IMR-90 (cell line): Measurements from ENCODE around the gene GLIS1. TPM values are rescaled to one million over a fixed set of nuclear protein-coding genes. Genes with fewer than 3 reads are reported as not detected.

Experiments
- ATAC-seq: fragments of 200-7000 bp; cut with Tn5 transposase; 2 replicates; pipeline ENCODE4 v1.9.1; 2020; ENCODE audit warnings: low read depth, mild to moderate bottlenecking, moderate library complexity
- BruUV-seq: library from RNA; stranded (reverse); fragments of 400-500 nt; replicated peaks from 2 replicates; lab custom pipeline; 2021; lab: Mats Ljungman, UMichigan
- CTCF ChIA-PET: fragments of 300-600 bp; formaldehyde crosslinking; extraction: SDS; loops from one replicate; lab custom pipeline; 2021; ENCODE audit warnings: antibody characterized with exemption; lab: Yijun Ruan, JAX
- POLR2A ChIA-PET: fragments of 300-600 bp; sonication (Branson Sonifier 250); formaldehyde crosslinking; loops from one replicate; lab custom pipeline; 2022; ENCODE audit warnings: antibody characterized with exemption; ENCODE audit not compliant: unreplicated experiment; lab: Charles Lee
- DNase-seq: peaks from one replicate; pipeline ENCODE4 v3.0.0; 2013
- H2AFZ ChIP-seq: replicated peaks from 2 replicates; pipeline ENCODE3; 2013; ENCODE audit warnings: low read length, mild to moderate bottlenecking; ENCODE audit not compliant: poor library complexity
- H2AK5ac ChIP-seq: 2 replicates; pipeline ENCODE4 v1.6.1; 2013; ENCODE audit warnings: low read depth, low read length, inconsistent platforms
- H2AK9ac ChIP-seq: replicated peaks from 2 replicates; pipeline ENCODE3; 2013; ENCODE audit warnings: mild to moderate bottlenecking, low read depth, low read length, moderate library complexity; ENCODE audit not compliant: poor library complexity
- H2BK120ac ChIP-seq: 2 replicates; pipeline ENCODE4 v1.6.1; 2013; ENCODE audit warnings: low read depth, low read length, inconsistent platforms
- H2BK15ac ChIP-seq: 3 replicates; pipeline ENCODE4 v1.6.1; 2013; ENCODE audit warnings: low read depth, low read length, inconsistent platforms
- H2BK20ac ChIP-seq: 2 replicates; pipeline ENCODE4 v1.6.1; 2013; ENCODE audit warnings: low read depth, mild to moderate bottlenecking, inconsistent platforms, low read length, moderate library complexity
- H2BK5ac ChIP-seq: 2 replicates; pipeline ENCODE4 v1.6.1; 2013; ENCODE audit warnings: mild to moderate bottlenecking, low read depth, low read length, inconsistent platforms; ENCODE audit not compliant: poor library complexity, severe bottlenecking
- H3K14ac ChIP-seq: replicated peaks from 2 replicates; pipeline ENCODE4 v1.6.1; 2013; ENCODE audit warnings: low read depth, low read length, inconsistent platforms
- H3K18ac ChIP-seq: 2 replicates; pipeline ENCODE4 v1.6.1; 2013; ENCODE audit warnings: low read depth, low read length, control low read depth
- H3K23ac ChIP-seq: 2 replicates; pipeline ENCODE4 v1.6.1; 2013; ENCODE audit warnings: low read depth, low read length, inconsistent platforms
- H3K27ac ChIP-seq: 2 replicates; pipeline ENCODE4 v1.5.1; 2013; ENCODE audit warnings: mild to moderate bottlenecking, control low read depth, low read length; ENCODE audit not compliant: insufficient read depth
- H3K27me3 ChIP-seq: 2 replicates; pipeline ENCODE4 v1.6.1; 2013; ENCODE audit warnings: low read length; ENCODE audit not compliant: control insufficient read depth, insufficient read depth
- H3K36me3 ChIP-seq: 2 replicates; pipeline ENCODE4 v1.6.1; 2013; ENCODE audit warnings: low read length, mixed read lengths; ENCODE audit not compliant: control insufficient read depth, insufficient read depth
- H3K4ac ChIP-seq: 2 replicates; pipeline ENCODE4 v1.6.1; 2013; ENCODE audit warnings: low read depth, low read length, inconsistent platforms
- H3K4me1 ChIP-seq: 2 replicates; pipeline ENCODE4 v1.6.1; 2013; ENCODE audit warnings: low read length, mixed read lengths; ENCODE audit not compliant: control insufficient read depth, insufficient read depth
- H3K4me2 ChIP-seq: 2 replicates; pipeline ENCODE4 v1.6.1; 2013; ENCODE audit warnings: low read depth, mild to moderate bottlenecking, control low read depth, low read length, moderate library complexity
- H3K4me3 ChIP-seq: 2 replicates; pipeline ENCODE4 v1.5.1; 2013; ENCODE audit warnings: low read depth, mild to moderate bottlenecking, control low read depth, low read length, moderate library complexity; ENCODE audit not compliant: insufficient read depth
- H3K56ac ChIP-seq: 2 replicates; pipeline ENCODE4 v1.6.1; 2013; ENCODE audit warnings: low read length, inconsistent platforms; ENCODE audit not compliant: insufficient read depth; ENCODE audit errors: extremely low read depth
- H3K79me1 ChIP-seq, 2 experiments: 2 replicates each; pipeline ENCODE4 v1.6.1; 2013; ENCODE audit warnings: low read length in 2 of 2, inconsistent platforms in 1 of 2, low read depth in 1 of 2
- H3K9ac ChIP-seq: 2 replicates; pipeline ENCODE4 v1.6.1; 2013; ENCODE audit warnings: low read depth, low read length, control low read depth
- H3K9me1 ChIP-seq: 2 replicates; pipeline ENCODE4 v1.6.1; 2013; ENCODE audit warnings: low read length, inconsistent platforms; ENCODE audit not compliant: insufficient read depth
- H3K9me3 ChIP-seq: 2 replicates; pipeline ENCODE4 v1.6.1; 2013; ENCODE audit warnings: low read length; ENCODE audit not compliant: control insufficient read depth, insufficient read depth
- H4K20me1 ChIP-seq: 2 replicates; pipeline ENCODE4 v1.6.1; 2013; ENCODE audit warnings: low read length, inconsistent platforms; ENCODE audit not compliant: insufficient read depth
- H4K5ac ChIP-seq: 2 replicates; pipeline ENCODE4 v1.6.1; 2013; ENCODE audit warnings: mild to moderate bottlenecking, low read depth, low read length, control low read depth
- H4K8ac ChIP-seq, 2 experiments: 2 replicates each; pipeline ENCODE4 v1.6.1; 2013; ENCODE audit warnings: low read depth in 2 of 2, low read length in 2 of 2, control low read depth in 1 of 2, inconsistent platforms in 1 of 2
- H4K91ac ChIP-seq: 2 replicates; pipeline ENCODE4 v1.6.1; 2013; ENCODE audit warnings: low read depth, low read length, inconsistent platforms; ENCODE audit not compliant: insufficient read depth
- BHLHE40 ChIP-seq: fragments of 150-350 bp; IDR thresholded peaks from 2 replicates; pipeline ENCODE4 v1.6.1; 2016; ENCODE audit warnings: mild to moderate bottlenecking, low read depth, low read length
- CEBPB ChIP-seq: IDR thresholded peaks from 2 replicates; pipeline ENCODE4 v1.6.1; 2012; ENCODE audit warnings: low read depth, low read length, improper control_type of control experiment
- CHD1 ChIP-seq: IDR thresholded peaks from 2 replicates; pipeline ENCODE4 v1.6.1; 2012; ENCODE audit warnings: low read depth, low read length, improper control_type of control experiment
- CTCF ChIP-seq: conservative IDR thresholded peaks from 2 replicates; pipeline ENCODE4 v1.5.1; 2012; ENCODE audit warnings: mild to moderate bottlenecking, low read depth, low read length, improper control_type of control experiment
- ELK1 ChIP-seq: fragments of 150-350 bp; IDR thresholded peaks from 2 replicates; pipeline ENCODE4 v1.6.1; 2016; ENCODE audit warnings: low read depth, mild to moderate bottlenecking, low read length, moderate library complexity, borderline replicate concordance
- FOS ChIP-seq: fragments of 150-350 bp; IDR thresholded peaks from 2 replicates; pipeline ENCODE4 v1.6.1; 2016; ENCODE audit warnings: low read depth, low read length
- MAFK ChIP-seq: IDR thresholded peaks from 2 replicates; pipeline ENCODE4 v1.6.1; 2012; ENCODE audit warnings: low read depth, low read length, improper control_type of control experiment
- MAZ ChIP-seq: IDR thresholded peaks from 2 replicates; pipeline ENCODE4 v1.6.1; 2012; ENCODE audit warnings: low read depth, mild to moderate bottlenecking, low read length, improper control_type of control experiment, moderate library complexity, borderline replicate concordance
- MXI1 ChIP-seq: IDR thresholded peaks from 2 replicates; pipeline ENCODE4 v1.6.1; 2012; ENCODE audit warnings: low read depth, mild to moderate bottlenecking, low read length, moderate library complexity, borderline replicate concordance
- NFE2L2 ChIP-seq: fragments of 150-350 bp; IDR thresholded peaks from 2 replicates; pipeline ENCODE4 v1.6.1; 2016; ENCODE audit warnings: low read depth, mild to moderate bottlenecking, low read length
- POLR2A ChIP-seq: IDR thresholded peaks from 2 replicates; pipeline ENCODE4 v1.6.1; 2012; ENCODE audit warnings: mild to moderate bottlenecking, low read depth, low read length
- RAD21 ChIP-seq: IDR thresholded peaks from 2 replicates; pipeline ENCODE4 v1.6.1; 2012; ENCODE audit warnings: low read length, improper control_type of control experiment
- RCOR1 ChIP-seq: IDR thresholded peaks from 2 replicates; pipeline ENCODE4 v1.6.1; 2012; ENCODE audit warnings: mild to moderate bottlenecking, low read length, improper control_type of control experiment; ENCODE audit not compliant: insufficient replicate concordance
- RFX5 ChIP-seq: IDR thresholded peaks from 2 replicates; pipeline ENCODE4 v1.8.0; 2012; ENCODE audit warnings: low read depth, mild to moderate bottlenecking, low read length, moderate library complexity
- SMC3 ChIP-seq: fragments of 150-350 bp; IDR thresholded peaks from 2 replicates; pipeline ENCODE4 v1.6.1; 2016; ENCODE audit warnings: low read depth, mild to moderate bottlenecking, antibody characterized with exemption, low read length, moderate library complexity
- USF2 ChIP-seq: fragments of 150-350 bp; IDR thresholded peaks from 2 replicates; pipeline ENCODE4 v1.6.1; 2017; ENCODE audit warnings: mild to moderate bottlenecking, antibody characterized with exemption, low read length, low read depth
- WGBS, 2 experiments: methylation state at CpG; one replicate each; pipeline versions ENCODE4 v1.1.5 to v1.1.7; 2013; ENCODE audit warnings: missing lambda C conversion rate in 2 of 2; ENCODE audit not compliant: insufficient read length in 1 of 2; ENCODE audit errors: extremely low coverage in 2 of 2; 5-methylcytosine and 5-hydroxymethylcytosine counted together
- dilution Hi-C: fragments of 300-500 bp; cut with HindIII; formaldehyde crosslinking; loops from one replicate; pipeline ENCODE4 v1.14.3; 2018; ENCODE audit warnings: low sequenced_read_pairs; ENCODE audit not compliant: unreplicated experiment
- in situ Hi-C: fragments of 300-500 bp; cut with MboI; formaldehyde crosslinking; loops from 3 replicates; pipeline ENCODE4 v1.14.3; 2019; ENCODE audit warnings: low sequenced_read_pairs, inconsistent platforms, mixed read lengths
- intact Hi-C: fragments of 100-400 bp; cut with micrococcal nuclease; formaldehyde crosslinking; loops from 2 replicates; pipeline ENCODE4 v1.10.0; 2022
- polyA plus RNA-seq, 3 experiments: library from polyadenylated mRNA; depleted of rRNA; stranded (reverse); fragments of >200 nt; gene quantifications; 2 replicates each; pipeline ENCODE4 v1.2.3, GENCODE V29; 2012; ENCODE audit warnings: low replicate concordance in 1 of 3
- total RNA-seq: library from RNA; depleted of rRNA; stranded (reverse); fragments of >200 nt; gene quantifications from 2 replicates; pipeline ENCODE4 v1.2.3, GENCODE V29; 2012

Gene GLIS1
- total and polyA plus RNA-seq, 2 of the 4 experiments (the other 2 are of a cell fraction): 0.18 to 2.3 TPM

- Histone ChIP-seq H3K9ac (no peak overlapping the region), H2AK9ac (no peak overlapping the region), H4K20me1 (peaks cover 17% of the 10 kb centered on the region; the same call in 1 of the 2 replicates), H4K8ac (no peak overlapping the region), H3K27ac (no peak overlapping the region), H3K4me1 (no peaks in the 10 kb centered on the region), H3K18ac (no peak overlapping the region), H2AK5ac (no peak overlapping the region), H2BK15ac (no peak overlapping the region), H2AFZ (no peak overlapping the region), H3K4ac (no peak overlapping the region), H3K9me3 (no peaks in the 10 kb centered on the region), H4K91ac (no peak overlapping the region), H3K79me1 (0 out of 4 replicates have a peak, but pooled peaks cover 0 to under 1% of the 10 kb centered on the region in 2 experiments), H3K9me1 (0 out of 2 replicates have a peak, but pooled peaks cover 7% of the 10 kb centered on the region), H2BK120ac (no peak overlapping the region), H3K23ac (no peak overlapping the region), H3K56ac (no peak overlapping the region), H3K36me3 (no peaks in the 10 kb centered on the region; the same call in 1 of the 2 replicates), H4K5ac (no peak overlapping the region), H2BK5ac (no peak overlapping the region), H2BK20ac (no peak overlapping the region), H3K4me3 (no peak overlapping the region), H3K27me3 (peaks cover 9% of the 10 kb centered on the region), H3K14ac (no peak overlapping the region), H3K4me2 (no peak overlapping the region)
- no peak for TF ChIP-seq FOS
- no peak for TF ChIP-seq MXI1
- TF ChIP-seq MAFK: no peak
- TF ChIP-seq RFX5: no peak
- no peak for TF ChIP-seq USF2
- no peak for TF ChIP-seq RCOR1
- no peak for TF ChIP-seq SMC3
- TF ChIP-seq RAD21: no peak
- no peak for TF ChIP-seq MAZ
- TF ChIP-seq CEBPB: no peak
- TF ChIP-seq CHD1: no peak
- no peak for TF ChIP-seq CTCF
- TF ChIP-seq NFE2L2: no peak
- TF ChIP-seq BHLHE40: no peak
- no peak for TF ChIP-seq POLR2A
- no peak for TF ChIP-seq ELK1
- ChIA-PET POLR2A (no interaction called here), CTCF (no interaction called here)
- no peak for DNase-seq
- in situ Hi-C loops: no loop called here
- intact Hi-C loops: no loop called here
- no TSS peak for BruUV-seq
- dilution Hi-C loops: no loop called here
- ATAC-seq: no peak
- WGBS, 2 experiments: no CpG with 5 or more reads among the region's 3 CpGs
These were observed 76.0 kb downstream of the GLIS1 start for GRCh38 chr1:53662951-53663350.
